CD4-positive, alpha-beta memory T cell (primary cell): ENCODE data around the gene HS1BP3. TPM values are rescaled to one million over a fixed set of nuclear protein-coding genes. Genes with fewer than 3 reads are reported as not detected.

Experiments
- CTCF ChIA-PET: fragments of 350-600 bp; sonication (Branson Sonifier 250); formaldehyde crosslinking; loops from one replicate; lab custom pipeline; 2021; ENCODE audit warnings: inconsistent platforms; ENCODE audit not compliant: partially characterized antibody; lab: Charles Lee
- POLR2A ChIA-PET: fragments of 350-600 bp; sonication (Branson Sonifier 250); formaldehyde crosslinking; loops from one replicate; lab custom pipeline; 2021; ENCODE audit not compliant: partially characterized antibody; lab: Charles Lee
- DNase-seq, 5 donors: peaks; one replicate each; pipeline versions ENCODE4 v3.0.0 to v3.0.0-alpha.2; 2020 to 2022; ENCODE audit warnings: mixed read lengths in 1 of 5
- H3K27ac ChIP-seq: one replicate; pipeline ENCODE4 v1.7.0; 2013; ENCODE audit warnings: low read depth, low read length
- H3K27me3 ChIP-seq: 2 replicates; pipeline ENCODE4 v1.7.0; 2013; ENCODE audit warnings: mild to moderate bottlenecking, low read length, moderate library complexity; ENCODE audit not compliant: insufficient read depth
- H3K36me3 ChIP-seq: 2 replicates; pipeline ENCODE4 v1.7.0; 2013; ENCODE audit warnings: mild to moderate bottlenecking, low read length, moderate library complexity; ENCODE audit not compliant: insufficient read depth
- H3K4me1 ChIP-seq: 2 replicates; pipeline ENCODE4 v1.7.0; 2013; ENCODE audit warnings: mild to moderate bottlenecking, low read length, moderate library complexity; ENCODE audit not compliant: insufficient read depth
- H3K4me3 ChIP-seq, 2 donors: one replicate each; pipeline ENCODE4 v1.7.0; 2013; ENCODE audit warnings: low read length in 2 of 2, mild to moderate bottlenecking in 1 of 2
- H3K9me3 ChIP-seq, 2 donors: one replicate each; pipeline ENCODE4 v1.7.0; 2013; ENCODE audit warnings: low read length in 2 of 2, control low read depth in 1 of 2; ENCODE audit not compliant: control insufficient read depth in 1 of 2
- H3K27ac Mint-ChIP-seq, 7 donors: one replicate each; pipeline ENCODE4 v1.8.0; 2020 to 2021; ENCODE audit warnings: mixed read lengths in 7 of 7, mild to moderate bottlenecking in 6 of 7, inconsistent platforms in 3 of 7, moderate library complexity in 3 of 7
- H3K27me3 Mint-ChIP-seq, 2 donors: one replicate each; pipeline ENCODE4 v1.8.0; 2020 to 2021; ENCODE audit warnings: mixed read lengths in 2 of 2
- H3K36me3 Mint-ChIP-seq, 2 donors: one replicate each; pipeline ENCODE4 v1.8.0; 2020 to 2021; ENCODE audit warnings: mixed read lengths in 2 of 2, inconsistent platforms in 1 of 2, mild to moderate bottlenecking in 1 of 2
- H3K4me1 Mint-ChIP-seq, 4 donors: one replicate each; pipeline ENCODE4 v1.8.0; 2020 to 2021; ENCODE audit warnings: mixed read lengths in 4 of 4, mild to moderate bottlenecking in 1 of 4
- H3K4me3 Mint-ChIP-seq, 8 donors: one replicate each; pipeline ENCODE4 v1.8.0; 2020 to 2021; ENCODE audit warnings: mixed read lengths in 8 of 8, mild to moderate bottlenecking in 7 of 8, moderate library complexity in 6 of 8, inconsistent platforms in 3 of 8
- H3K9me3 Mint-ChIP-seq, 8 donors: one replicate each; pipeline ENCODE4 v1.8.0; 2020 to 2021; ENCODE audit warnings: mixed read lengths in 8 of 8, mild to moderate bottlenecking in 5 of 8, inconsistent platforms in 3 of 8, moderate library complexity in 1 of 8
- intact Hi-C: fragments of 100-400 bp; cut with micrococcal nuclease; formaldehyde crosslinking; loops from one replicate; pipeline ENCODE4 v1.15.1; 2023
- polyA plus RNA-seq, 2 donors: library from polyadenylated mRNA; unstranded; fragments of 300-500 nt; fragmentation: Illumina TruSeq; gene quantifications; one replicate each; pipeline ENCODE4 v1.2.3, GENCODE V29; 2021
- total RNA-seq, 2 experiments: library from RNA; stranded (reverse); gene quantifications; one replicate each; pipeline ENCODE4 v1.2.3, GENCODE V29; 2021

HS1BP3 gene
- total and polyA plus RNA-seq, 4 experiments from 2014 or later, result 16.7 to 20.1 (median 18.8) TPM

- peaks cover 5 to 23% of the 10 kb centered on the region in 2 donors for H3K27me3 Mint-ChIP-seq
- no peak overlapping the region for H3K4me3 Mint-ChIP-seq
- H3K9me3 Mint-ChIP-seq, result peaks cover 0 to 2% (median 0%) of the 10 kb centered on the region in 8 donors
- no peak for DNase-seq
- H3K27ac ChIP-seq, result no peak overlapping the region
- no peak overlapping the region for H3K4me3 ChIP-seq
- H3K27ac Mint-ChIP-seq, result no peak overlapping the region
- H3K27me3 ChIP-seq, result peaks cover 12% of the 10 kb centered on the region
- intact Hi-C loops, result no loop called here
- no peaks in the 10 kb centered on the region for H3K9me3 ChIP-seq
- peaks cover 4% of the 10 kb centered on the region for H3K4me1 ChIP-seq
- CTCF ChIA-PET, result interaction anchor here (1.4 to 11.2 kb wide), 2 partner anchors 13 to 286 kb away, joined by 3 to 73 read pairs; no protein-coding TSS in a partner anchor
- no peaks in the 10 kb centered on the region for H3K36me3 Mint-ChIP-seq
- no peaks in the 10 kb centered on the region for H3K36me3 ChIP-seq
- H3K4me1 Mint-ChIP-seq, result peaks cover 0 to 12% (median 3%) of the 10 kb centered on the region in 4 donors
- POLR2A ChIA-PET, result no interaction called here
These were observed 23.5 kb upstream of the HS1BP3 start for GRCh38 chr2:20674309-20674965.

GRCh38 chr2:20673686-20674308 lies 22.9 kb upstream of the HS1BP3 start:
- no peaks in the 10 kb centered on the region for H3K36me3 Mint-ChIP-seq
- ChIA-PET POLR2A (no interaction called here), CTCF (interaction anchor here (0.8 to 11.2 kb wide), 2 partner anchors 12 to 290 kb away, joined by 4 to 73 read pairs; no protein-coding TSS in a partner anchor)
- peak overlapping the region in 1 of 7 donors; percentile 39 for H3K27ac Mint-ChIP-seq
- intact Hi-C loops, result no loop called here
- Histone ChIP-seq H3K9me3 (no peaks in the 10 kb centered on the region), H3K4me3 (no peak overlapping the region), H3K36me3 (no peaks in the 10 kb centered on the region), H3K4me1 (peaks cover 7% of the 10 kb centered on the region), H3K27ac (no peak overlapping the region), H3K27me3 (peaks cover 18% of the 10 kb centered on the region)
- peak overlapping the region in 1 of 8 donors; percentile 57 for H3K4me3 Mint-ChIP-seq
- DNase-seq, result no peak
- H3K27me3 Mint-ChIP-seq, result peaks cover 5 to 28% of the 10 kb centered on the region in 2 donors
- peaks cover 0 to 2% (median 0%) of the 10 kb centered on the region in 8 donors for H3K9me3 Mint-ChIP-seq
- peaks cover 0 to 15% (median 3%) of the 10 kb centered on the region in 4 donors for H3K4me1 Mint-ChIP-seq

- DNase-seq, result no peak
- H3K27me3 Mint-ChIP-seq, result peaks cover 13 to 35% of the 10 kb centered on the region in 2 donors
These were observed 21.5 kb upstream of the HS1BP3 start for GRCh38 chr2:20672201-20672951.

GRCh38 chr2:20671736-20672080 lies 20.8 kb upstream of the HS1BP3 start:
- H3K36me3 ChIP-seq, result no peaks in the 10 kb centered on the region
- H3K4me3 ChIP-seq, result no peak overlapping the region
- Mint-ChIP-seq H3K4me1 (peaks cover 2 to 21% (median 8%) of the 10 kb centered on the region in 4 donors), H3K9me3 (peaks cover 0 to 2% (median 0%) of the 10 kb centered on the region in 8 donors), H3K4me3 (no peak overlapping the region), H3K27me3 (peaks cover 13 to 35% of the 10 kb centered on the region in 2 donors), H3K36me3 (no peaks in the 10 kb centered on the region), H3K27ac (peak overlapping the region in 1 of 7 donors; percentile 23)
- H3K4me1 ChIP-seq, result peaks cover 10% of the 10 kb centered on the region
- ChIA-PET POLR2A (no interaction called here), CTCF (interaction anchor here (11.2 kb wide), 1 partner anchor 10 kb away, joined by 73 read pairs; no protein-coding TSS in a partner anchor)
- intact Hi-C loops, result no loop called here
- no peaks in the 10 kb centered on the region for H3K9me3 ChIP-seq
- no peak for DNase-seq
- peaks cover 30% of the 10 kb centered on the region for H3K27me3 ChIP-seq
- no peak overlapping the region for H3K27ac ChIP-seq

More at GRCh38 chr2:20672201-20672951, 21.5 kb upstream of the HS1BP3 start:
- H3K27ac ChIP-seq, result no peak overlapping the region
- intact Hi-C loops, result no loop called here
- no peaks in the 10 kb centered on the region for H3K9me3 ChIP-seq
- H3K36me3 ChIP-seq, result no peaks in the 10 kb centered on the region
- no peak overlapping the region for H3K4me3 ChIP-seq
- H3K9me3 Mint-ChIP-seq, result peaks cover 0 to 2% (median 0%) of the 10 kb centered on the region in 8 donors
- peak overlapping the region in 3 of 8 donors; percentile 39 to 67 (median 58) for H3K4me3 Mint-ChIP-seq
- CTCF ChIA-PET, result interaction anchor here (1.4 to 11.2 kb wide), 2 partner anchors 11 to 21 kb away, joined by 4 to 73 read pairs; partner anchors contain the start of gene HS1BP3
- H3K4me1 ChIP-seq, result peaks cover 10% of the 10 kb centered on the region
- peaks cover 30% of the 10 kb centered on the region for H3K27me3 ChIP-seq
- peak overlapping the region in 1 of 7 donors; percentile 35 for H3K27ac Mint-ChIP-seq
- H3K4me1 Mint-ChIP-seq, result peaks cover 2 to 21% (median 8%) of the 10 kb centered on the region in 4 donors
- no peaks in the 10 kb centered on the region for H3K36me3 Mint-ChIP-seq
- POLR2A ChIA-PET, result no interaction called here

- POLR2A ChIA-PET, result interaction anchor here (1.2 kb wide), 1 partner anchor 20 kb away, joined by 3 read pairs; the partner anchor contains the start of gene HS1BP3
- H3K9me3 ChIP-seq, result no peaks in the 10 kb centered on the region
- no peak overlapping the region for H3K27ac ChIP-seq
- H3K9me3 Mint-ChIP-seq, result peaks cover 0 to 2% (median 0%) of the 10 kb centered on the region in 8 donors
- CTCF ChIA-PET, result interaction anchor here (11.2 kb wide), 1 partner anchor 10 kb away, joined by 73 read pairs; no protein-coding TSS in a partner anchor
- no peaks in the 10 kb centered on the region for H3K36me3 Mint-ChIP-seq
- H3K27ac Mint-ChIP-seq, result peak overlapping the region in 1 of 7 donors; percentile 23
- H3K36me3 ChIP-seq, result no peaks in the 10 kb centered on the region
- H3K4me3 ChIP-seq, result no peak overlapping the region
- DNase-seq, result no peak
- H3K27me3 ChIP-seq, result peaks cover 30% of the 10 kb centered on the region
- peaks cover 4 to 24% (median 10%) of the 10 kb centered on the region in 4 donors for H3K4me1 Mint-ChIP-seq
- H3K4me1 ChIP-seq, result peaks cover 14% of the 10 kb centered on the region
- H3K27me3 Mint-ChIP-seq, result peaks cover 16 to 38% of the 10 kb centered on the region in 2 donors
- intact Hi-C loops, result no loop called here
- H3K4me3 Mint-ChIP-seq, result peak overlapping the region in 1 of 8 donors; percentile 41
These were observed 20.3 kb upstream of the HS1BP3 start for GRCh38 chr2:20671036-20671735.

GRCh38 chr2:20670315-20671035 lies 19.6 kb upstream of the HS1BP3 start:
- no peak overlapping the region for H3K4me3 ChIP-seq
- ChIA-PET POLR2A (interaction anchor here (1.2 kb wide), 1 partner anchor 19 kb away, joined by 3 read pairs; the partner anchor contains the start of gene HS1BP3), CTCF (interaction anchor here (11.2 kb wide), 1 partner anchor 9 kb away, joined by 73 read pairs; no protein-coding TSS in a partner anchor)
- no peak overlapping the region for H3K27ac ChIP-seq
- H3K36me3 Mint-ChIP-seq, result no peaks in the 10 kb centered on the region
- H3K9me3 Mint-ChIP-seq, result peaks cover 0 to 2% (median 0%) of the 10 kb centered on the region in 8 donors
- peaks cover 4 to 31% (median 14%) of the 10 kb centered on the region in 4 donors for H3K4me1 Mint-ChIP-seq
- no peak for DNase-seq
- peaks cover 17 to 43% of the 10 kb centered on the region in 2 donors for H3K27me3 Mint-ChIP-seq
- H3K36me3 ChIP-seq, result no peaks in the 10 kb centered on the region
- H3K4me3 Mint-ChIP-seq, result peak overlapping the region in 2 of 8 donors; percentile 8 to 31
- H3K4me1 ChIP-seq, result peaks cover 21% of the 10 kb centered on the region
- H3K9me3 ChIP-seq, result no peaks in the 10 kb centered on the region
- H3K27me3 ChIP-seq, result peaks cover 30% of the 10 kb centered on the region
- H3K27ac Mint-ChIP-seq, result no peak overlapping the region
- intact Hi-C loops, result no loop called here
